Keratinocyte (primary cell): ENCODE data around the gene RPP21. TPM values are rescaled to one million over a fixed set of nuclear protein-coding genes. Genes with fewer than 3 reads are reported as not detected.
A peak's percentile ranks its signal among the peaks of the same experiment; 100 is the strongest.

ENCODE experiments used
- DNase-seq: peaks from one replicate; pipeline ENCODE4 v3.0.0-alpha.2; 2011; ENCODE audit warnings: low read depth, missing footprints, low spot score
- FAIRE-seq: peaks from 2 replicates; lab custom pipeline; 2011; peaks lifted over from hg19 to GRCh38; lab: Jason Lieb, UNC
- H2AFZ ChIP-seq: 2 replicates; pipeline ENCODE4 v1.6.0; 2012; ENCODE audit warnings: low read length, control low read depth, inconsistent platforms; ENCODE audit not compliant: control insufficient read depth
- H3K27ac ChIP-seq: 2 replicates; pipeline ENCODE4 v1.5.1; 2011; ENCODE audit warnings: low read length; ENCODE audit not compliant: control insufficient read depth, insufficient read depth
- H3K27me3 ChIP-seq: 3 replicates; pipeline ENCODE4 v1.6.0; 2011; ENCODE audit warnings: low read length; ENCODE audit not compliant: control insufficient read depth, insufficient read depth; ENCODE audit errors: extremely low read depth
- H3K36me3 ChIP-seq, 2 experiments: 2 replicates in 1 of 2; 3 replicates in 1 of 2; pipeline ENCODE4 v1.5.1; 2011; ENCODE audit warnings: low read length in 2 of 2, mild to moderate bottlenecking in 1 of 2; ENCODE audit not compliant: control insufficient read depth in 2 of 2, insufficient read depth in 2 of 2; ENCODE audit errors: extremely low read depth in 1 of 2
- H3K4me1 ChIP-seq: 3 replicates; pipeline ENCODE4 v1.5.1; 2011; ENCODE audit warnings: low read length; ENCODE audit not compliant: control insufficient read depth, insufficient read depth; ENCODE audit errors: extremely low read depth
- H3K4me2 ChIP-seq: 3 replicates; pipeline ENCODE4 v1.6.0; 2011; ENCODE audit warnings: low read depth, low read length; ENCODE audit not compliant: control insufficient read depth, insufficient read depth; ENCODE audit errors: extremely low read depth
- H3K4me3 ChIP-seq, 3 experiments: fragments of 200-600 bp in 1 of 3; sonication (generic) in 1 of 3; 2 replicates in 2 of 3; 3 replicates in 1 of 3; pipeline ENCODE4 v1.5.1; 2011 to 2016; ENCODE audit warnings: low read length in 3 of 3, mild to moderate bottlenecking in 3 of 3, control low read depth in 2 of 3, inconsistent platforms in 1 of 3, low read depth in 1 of 3, mixed read lengths in 1 of 3, mixed run types in 1 of 3, moderate library complexity in 1 of 3; ENCODE audit not compliant: control insufficient read depth in 2 of 3, insufficient read depth in 2 of 3; ENCODE audit errors: extremely low read depth in 1 of 3
- H3K79me2 ChIP-seq: 2 replicates; pipeline ENCODE4 v1.6.0; 2012; ENCODE audit warnings: low read length; ENCODE audit not compliant: control insufficient read depth, insufficient read depth
- H3K9ac ChIP-seq: 3 replicates; pipeline ENCODE4 v1.6.0; 2011; ENCODE audit warnings: low read length; ENCODE audit not compliant: control insufficient read depth, insufficient read depth; ENCODE audit errors: extremely low read depth
- H3K9me1 ChIP-seq: 3 replicates; pipeline ENCODE4 v1.6.0; 2011; ENCODE audit warnings: low read length; ENCODE audit not compliant: control insufficient read depth, insufficient read depth; ENCODE audit errors: extremely low read depth
- H3K9me3 ChIP-seq: 2 replicates; pipeline ENCODE4 v1.5.1; 2012; ENCODE audit warnings: low read depth, low read length; ENCODE audit not compliant: control insufficient read depth
- H4K20me1 ChIP-seq: 3 replicates; pipeline ENCODE4 v1.6.0; 2011; ENCODE audit warnings: low read length; ENCODE audit not compliant: control insufficient read depth, insufficient read depth; ENCODE audit errors: extremely low read depth
- EZH2 ChIP-seq: IDR thresholded peaks from one replicate; pipeline ENCODE4 v1.6.1; 2012; ENCODE audit warnings: inconsistent platforms, mild to moderate bottlenecking, low read length, moderate library complexity
- dilution Hi-C: fragments of 300-500 bp; cut with MboI; formaldehyde crosslinking; loops from one replicate; pipeline ENCODE4 v1.7.0; 2020; ENCODE audit warnings: low sequenced_read_pairs; ENCODE audit not compliant: extremely low pct_ligation_motif_present
- polyA plus RNA-seq, 5 experiments: library from polyadenylated mRNA; depleted of rRNA in 3 of 5; stranded (reverse) in 3 of 5; stranded (forward) in 1 of 5; unstranded in 1 of 5; fragments of >200 nt; gene quantifications; 1 replicate in 1 of 5; 2 replicates in 3 of 5; 3 replicates in 1 of 5; pipeline versions ENCODE4 v1.2.1 to v1.2.3, GENCODE V29; 2011 to 2012; ENCODE audit warnings: missing spikeins in 2 of 5, low read depth in 1 of 5, low replicate concordance in 1 of 5
- TF ChIP-seq, protein P1 (sequence below), 3 experiments: IDR thresholded peaks in 1 of 3; conservative IDR thresholded peaks in 1 of 3; optimal IDR thresholded peaks in 1 of 3; 2 replicates in 2 of 3; 3 replicates in 1 of 3; pipeline versions ENCODE3 to v1.5.1; 2011; ENCODE audit warnings: low read length in 3 of 3, mild to moderate bottlenecking in 3 of 3, moderate library complexity in 2 of 3, control low read depth in 1 of 3, inconsistent platforms in 1 of 3; ENCODE audit not compliant: insufficient read depth in 2 of 3; ENCODE audit errors: extremely low read depth in 1 of 3

The RPP21 gene
- polyA plus RNA-seq, 1 donor (not counting 4 experiments of a cell fraction or from before 2014, with no cell fraction given): 25.7 TPM

DNA sequence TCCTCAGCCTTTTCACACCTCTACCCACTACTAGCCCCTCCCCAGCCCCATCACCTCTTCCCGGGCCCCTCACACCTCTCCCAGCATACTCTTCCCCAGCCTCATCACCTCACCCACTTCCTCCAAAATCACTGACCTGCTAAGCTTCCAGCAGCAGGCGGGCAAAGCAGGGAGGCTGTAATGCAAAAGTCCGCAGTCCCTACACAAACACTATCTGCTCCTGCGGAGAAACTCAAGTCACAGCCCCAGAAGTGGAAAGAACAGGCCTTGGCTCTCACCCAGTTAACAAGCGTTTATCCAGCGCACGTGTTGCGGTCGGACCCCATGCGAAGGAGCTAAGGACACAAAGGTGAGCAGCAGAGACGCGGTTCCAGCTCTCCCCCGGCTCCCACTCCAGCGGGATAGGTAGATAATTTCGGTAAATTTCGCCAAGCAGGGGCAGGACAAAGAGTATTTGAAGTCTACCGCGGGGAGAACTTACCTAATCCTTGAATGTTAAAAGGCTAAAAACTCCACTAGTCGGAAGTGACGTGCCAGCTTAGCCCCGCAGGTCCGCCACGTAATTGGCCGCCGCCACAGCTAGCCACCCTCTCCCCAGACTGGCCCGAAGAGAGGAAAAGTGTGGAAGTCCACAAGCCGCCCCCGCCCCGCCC lies 19.0 kb upstream of the RPP21 start:
- H2AFZ ChIP-seq: peak overlapping the region; percentile 67
- peak; percentile 13 for FAIRE-seq
- dilution Hi-C loops: loop anchor here (25.0 kb wide), 1 partner anchor 89 kb away; no protein-coding TSS in a partner anchor
- TF ChIP-seq, protein P1, sequence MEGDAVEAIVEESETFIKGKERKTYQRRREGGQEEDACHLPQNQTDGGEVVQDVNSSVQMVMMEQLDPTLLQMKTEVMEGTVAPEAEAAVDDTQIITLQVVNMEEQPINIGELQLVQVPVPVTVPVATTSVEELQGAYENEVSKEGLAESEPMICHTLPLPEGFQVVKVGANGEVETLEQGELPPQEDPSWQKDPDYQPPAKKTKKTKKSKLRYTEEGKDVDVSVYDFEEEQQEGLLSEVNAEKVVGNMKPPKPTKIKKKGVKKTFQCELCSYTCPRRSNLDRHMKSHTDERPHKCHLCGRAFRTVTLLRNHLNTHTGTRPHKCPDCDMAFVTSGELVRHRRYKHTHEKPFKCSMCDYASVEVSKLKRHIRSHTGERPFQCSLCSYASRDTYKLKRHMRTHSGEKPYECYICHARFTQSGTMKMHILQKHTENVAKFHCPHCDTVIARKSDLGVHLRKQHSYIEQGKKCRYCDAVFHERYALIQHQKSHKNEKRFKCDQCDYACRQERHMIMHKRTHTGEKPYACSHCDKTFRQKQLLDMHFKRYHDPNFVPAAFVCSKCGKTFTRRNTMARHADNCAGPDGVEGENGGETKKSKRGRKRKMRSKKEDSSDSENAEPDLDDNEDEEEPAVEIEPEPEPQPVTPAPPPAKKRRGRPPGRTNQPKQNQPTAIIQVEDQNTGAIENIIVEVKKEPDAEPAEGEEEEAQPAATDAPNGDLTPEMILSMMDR (optimal IDR thresholded peaks at IDR 0.05 in 1 of 3, IDR thresholded peaks at IDR 0.05 in 1 of 3, conservative IDR thresholded peaks at IDR 0.05 in 1 of 3; ENCODE audit: extremely low read depth in 1 of 3, insufficient read depth in 2 of 3, low read length in 3 of 3): no peak
- TF ChIP-seq EZH2: no peak
- H4K20me1 ChIP-seq: no peaks in the 10 kb centered on the region
- H3K36me3 ChIP-seq: peaks cover 12% of the 10 kb centered on the region in 2 experiments
- H3K4me3 ChIP-seq: peak overlapping the region; percentile 75 to 78 (median 76)
- H3K4me1 ChIP-seq: peaks cover 38% of the 10 kb centered on the region
- peak overlapping the region; percentile 99 for H3K27ac ChIP-seq
- DNase-seq: no peak
- H3K4me2 ChIP-seq: peak overlapping the region; percentile 77
- no peaks in the 10 kb centered on the region for H3K27me3 ChIP-seq
- H3K9me3 ChIP-seq: no peaks in the 10 kb centered on the region
- H3K9me1 ChIP-seq: no peaks in the 10 kb centered on the region
- H3K9ac ChIP-seq: peak overlapping the region; percentile 89
- H3K79me2 ChIP-seq: peaks cover 47% of the 10 kb centered on the region

- H3K4me1 ChIP-seq: peaks cover 34% of the 10 kb centered on the region
- no peak for FAIRE-seq
Measured at GRCh38 chr6:30326526-30327231, 18.3 kb upstream of the RPP21 start, which contains the start of gene TRIM39. TSS of gene TRIM39 (plus strand) at chr6:30326927. CDS start at chr6:30329318, 2,391 bp downstream.

More at GRCh38 chr6:30326526-30327231, 18.3 kb upstream of the RPP21 start, which contains the start of gene TRIM39:
- H3K36me3 ChIP-seq: peaks cover 12 to 13% of the 10 kb centered on the region in 2 experiments
- H2AFZ ChIP-seq: peak within 1 kb of the TSS; percentile 67
- peak; percentile 54 for DNase-seq
- TF ChIP-seq EZH2: no peak
- TF ChIP-seq, protein P1 (optimal IDR thresholded peaks at IDR 0.05 in 1 of 3, IDR thresholded peaks at IDR 0.05 in 1 of 3, conservative IDR thresholded peaks at IDR 0.05 in 1 of 3; ENCODE audit: extremely low read depth in 1 of 3, insufficient read depth in 2 of 3, low read length in 3 of 3): no peak
- H3K79me2 ChIP-seq: peaks cover 41% of the 10 kb centered on the region
- dilution Hi-C loops: loop anchor here (25.0 kb wide), 1 partner anchor 89 kb away; no protein-coding TSS in a partner anchor
- H3K27ac ChIP-seq: peak within 1 kb of the TSS; percentile 99
- peak within 1 kb of the TSS; percentile 89 for H3K9ac ChIP-seq
- H3K4me3 ChIP-seq: peak within 1 kb of the TSS; percentile 75 to 78 (median 76)
- H3K4me2 ChIP-seq: peak within 1 kb of the TSS; percentile 77
- H3K27me3 ChIP-seq: no peaks in the 10 kb centered on the region
- H3K9me1 ChIP-seq: no peaks in the 10 kb centered on the region
- no peaks in the 10 kb centered on the region for H4K20me1 ChIP-seq
- no peaks in the 10 kb centered on the region for H3K9me3 ChIP-seq
